ENCODE results near the gene ANKRD12.

The ANKRD12 gene

GRCh38 chr18:9204659-9205058 lies 68.1 kb downstream of the ANKRD12 start:
- no peak for TF ChIP-seq ZNF274 (IDR thresholded peaks at IDR 0.05; ENCODE audit: low read depth, low read length)
- H3K4me3 ChIP-seq (ENCODE audit: low read length): no peak overlapping the region

GRCh38 chr18:9206421-9206820 lies 69.8 kb downstream of the ANKRD12 start:
- TF ChIP-seq ZNF274 (IDR thresholded peaks at IDR 0.05; ENCODE audit: low read depth, low read length): no peak
- no peak overlapping the region for H3K4me3 ChIP-seq (ENCODE audit: low read length)

- no peak overlapping the region for H3K4me3 ChIP-seq (ENCODE audit: low read length)
- TF ChIP-seq ZNF274 (IDR thresholded peaks at IDR 0.05; ENCODE audit: low read depth, low read length): no peak
Observed at GRCh38 chr18:9209279-9209678, 72.7 kb downstream of the ANKRD12 start.

- TF ChIP-seq ZNF274 (IDR thresholded peaks at IDR 0.05; ENCODE audit: low read depth, low read length): no peak
- no peak overlapping the region for H3K4me3 ChIP-seq (ENCODE audit: low read length)
Observed at GRCh38 chr18:9210966-9211365, 74.4 kb downstream of the ANKRD12 start.

GRCh38 chr18:9211955-9212354 lies 75.4 kb downstream of the ANKRD12 start:
- no peak overlapping the region for H3K4me3 ChIP-seq (ENCODE audit: low read length)

GRCh38 chr18:9215221-9215933 lies 78.8 kb downstream of the ANKRD12 start:
- H3K4me3 ChIP-seq (ENCODE audit: low read length): no peak overlapping the region
- no peak for TF ChIP-seq ZNF274 (IDR thresholded peaks at IDR 0.05; ENCODE audit: low read depth, low read length)

More at GRCh38 chr18:9211955-9212354, 75.4 kb downstream of the ANKRD12 start:
- TF ChIP-seq ZNF274 (IDR thresholded peaks at IDR 0.05; ENCODE audit: low read depth, low read length): no peak

GRCh38 chr18:9216459-9216858 lies 79.9 kb downstream of the ANKRD12 start:
- TF ChIP-seq ZNF274 (IDR thresholded peaks at IDR 0.05; ENCODE audit: low read depth, low read length): no peak

GRCh38 chr18:9217743-9218451 lies 81.3 kb downstream of the ANKRD12 start:
- TF ChIP-seq ZNF274 (IDR thresholded peaks at IDR 0.05; ENCODE audit: low read depth, low read length): no peak
- H3K4me3 ChIP-seq (ENCODE audit: low read length): no peak overlapping the region

More at GRCh38 chr18:9216459-9216858, 79.9 kb downstream of the ANKRD12 start:
- H3K4me3 ChIP-seq (ENCODE audit: low read length): no peak overlapping the region

- no peak for TF ChIP-seq ZNF274 (IDR thresholded peaks at IDR 0.05; ENCODE audit: low read depth, low read length)
- no peak overlapping the region for H3K4me3 ChIP-seq (ENCODE audit: low read length)
Observed at GRCh38 chr18:9221040-9221439, 84.5 kb downstream of the ANKRD12 start.

GRCh38 chr18:9221661-9222060 lies 85.1 kb downstream of the ANKRD12 start:
- no peak for TF ChIP-seq ZNF274 (IDR thresholded peaks at IDR 0.05; ENCODE audit: low read depth, low read length)
- H3K4me3 ChIP-seq (ENCODE audit: low read length): no peak overlapping the region

- H3K4me3 ChIP-seq (ENCODE audit: low read length): no peak overlapping the region
- no peak for TF ChIP-seq ZNF274 (IDR thresholded peaks at IDR 0.05; ENCODE audit: low read depth, low read length)
Observed at GRCh38 chr18:9223356-9223755, 86.8 kb downstream of the ANKRD12 start.

- no peak overlapping the region for H3K4me3 ChIP-seq (ENCODE audit: low read length)
- no peak for TF ChIP-seq ZNF274 (IDR thresholded peaks at IDR 0.05; ENCODE audit: low read depth, low read length)
Observed at GRCh38 chr18:9226463-9226862, 89.9 kb downstream of the ANKRD12 start.

- H3K4me3 ChIP-seq (ENCODE audit: low read length): no peak overlapping the region
Observed at GRCh38 chr18:9231852-9232486, 95.4 kb downstream of the ANKRD12 start.

GRCh38 chr18:9232977-9233376 lies 96.4 kb downstream of the ANKRD12 start:
- TF ChIP-seq ZNF274 (IDR thresholded peaks at IDR 0.05; ENCODE audit: low read depth, low read length): no peak
- H3K4me3 ChIP-seq (ENCODE audit: low read length): no peak overlapping the region

More at GRCh38 chr18:9231852-9232486, 95.4 kb downstream of the ANKRD12 start:
- TF ChIP-seq ZNF274 (IDR thresholded peaks at IDR 0.05; ENCODE audit: low read depth, low read length): no peak
